K562 (cell line): ENCODE data around the gene TRAPPC12. TPM values are rescaled to one million over a fixed set of nuclear protein-coding genes. Genes with fewer than 3 reads are reported as not detected.

Experiments used
- CHD2 ChIP-seq: IDR thresholded peaks from 2 replicates; pipeline ENCODE4 v1.6.1; 2011; ENCODE audit warnings: low read depth, low read length
- CTBP1 ChIP-seq: fragments of 450-650 bp; IDR thresholded peaks from 2 replicates; pipeline ENCODE4 v1.6.1; 2016; ENCODE audit warnings: borderline replicate concordance
- E2F3 ChIP-seq: fragments of 250-450 bp; sonication (Bioruptor Pico); IDR thresholded peaks from 2 replicates; pipeline ENCODE4 v1.4.0; 2020; ENCODE audit warnings: mild to moderate bottlenecking
- ETV6 ChIP-seq, 3 experiments: fragments of 150-350 bp in 1 of 3; sonication (generic) in 1 of 3; formaldehyde crosslinking in 1 of 3; IDR thresholded peaks; 2 replicates each; pipeline versions ENCODE4 v1.6.1 to v1.8.0; 2014 to 2022; ENCODE audit warnings: borderline replicate concordance in 2 of 3, low read depth in 2 of 3, antibody characterized with exemption in 1 of 3, low read length in 1 of 3, mild to moderate bottlenecking in 1 of 3, missing genetic modification reagents in 1 of 3
- HNRNPL ChIP-seq: fragments of 200-400 bp; formaldehyde crosslinking; IDR thresholded peaks from 2 replicates; pipeline ENCODE4 v1.6.1; 2017; ENCODE audit warnings: low read depth, mild to moderate bottlenecking, low read length
- MIER1 ChIP-seq: fragments of 450-650 bp; IDR thresholded peaks from 2 replicates; pipeline ENCODE4 v1.6.1; 2016; ENCODE audit warnings: antibody characterized with exemption, mild to moderate bottlenecking, low read depth
- NFRKB ChIP-seq: fragments of 450-650 bp; IDR thresholded peaks from 2 replicates; pipeline ENCODE4 v1.6.1; 2016; ENCODE audit warnings: low read depth
- POLR3A ChIP-seq: IDR thresholded peaks from 2 replicates; pipeline ENCODE4 v1.6.1; 2011; ENCODE audit warnings: borderline replicate concordance, mild to moderate bottlenecking, moderate library complexity; ENCODE audit not compliant: insufficient read length, insufficient read depth; ENCODE audit errors: extremely low read depth
- SLC30A9 ChIP-seq: fragments of 250-450 bp; sonication (Bioruptor Pico); IDR thresholded peaks from 2 replicates; pipeline ENCODE4 v1.8.0; 2022; ENCODE audit warnings: mild to moderate bottlenecking, moderate library complexity
- SMARCA5 ChIP-seq: fragments of 450-650 bp; IDR thresholded peaks from 2 replicates; pipeline ENCODE4 v1.6.1; 2016
- SP2 ChIP-seq: IDR thresholded peaks from 2 replicates; pipeline ENCODE4 v1.6.1; 2011; ENCODE audit warnings: mild to moderate bottlenecking, low read depth, low read length, moderate library complexity; ENCODE audit not compliant: poor library complexity, severe bottlenecking; ENCODE audit errors: extremely low read depth
- TAF15 ChIP-seq: fragments of 200-400 bp; formaldehyde crosslinking; IDR thresholded peaks from 2 replicates; pipeline ENCODE4 v1.6.1; 2017; ENCODE audit warnings: mild to moderate bottlenecking, low read depth, low read length, moderate library complexity
- XRCC5 ChIP-seq: fragments of 200-400 bp; formaldehyde crosslinking; IDR thresholded peaks from 2 replicates; pipeline ENCODE4 v1.6.1; 2017; ENCODE audit warnings: low read depth, mild to moderate bottlenecking, low read length
- ZC3H4 ChIP-seq: sonication (generic); formaldehyde crosslinking; IDR thresholded peaks from 2 replicates; pipeline ENCODE4 v1.9.0; 2021; ENCODE audit warnings: missing genetic modification reagents, borderline replicate concordance
- ZNF124 ChIP-seq: sonication (generic); formaldehyde crosslinking; IDR thresholded peaks from 2 replicates; pipeline ENCODE4 v1.8.1; 2022; ENCODE audit warnings: missing genetic modification reagents
- ZNF143 ChIP-seq: sonication (generic); formaldehyde crosslinking; IDR thresholded peaks from 2 replicates; pipeline ENCODE4 v1.9.0; 2022; ENCODE audit warnings: mild to moderate bottlenecking, missing genetic modification reagents
- ZNF408 ChIP-seq: fragments of 250-450 bp; sonication (Bioruptor Pico); IDR thresholded peaks from 2 replicates; pipeline ENCODE4 v1.4.0; 2020; ENCODE audit warnings: low read depth, mild to moderate bottlenecking, moderate library complexity
- ZNF76 ChIP-seq: fragments of 250-450 bp; sonication (Bioruptor Pico); IDR thresholded peaks from 2 replicates; pipeline ENCODE4 v1.4.0; 2020; ENCODE audit warnings: mild to moderate bottlenecking, moderate library complexity, borderline replicate concordance
- polyA plus RNA-seq, 8 experiments: library from polyadenylated mRNA; depleted of rRNA in 4 of 8; stranded (reverse) in 5 of 8; unstranded in 3 of 8; fragments of >200 nt; fragmentation: Nextera tagmentation in 2 of 8; fragmentation: Illumina TruSeq in 1 of 8; extraction: Ambion mirVana in 2 of 8; extraction: Trizol in 1 of 8; gene quantifications; 2 replicates each; pipeline versions ENCODE4 v1.2.1 to v1.2.3, GENCODE V29; 2011 to 2014; ENCODE audit warnings: inconsistent platforms in 1 of 8, missing spikeins in 1 of 8
- total RNA-seq, 7 experiments: library from RNA; depleted of rRNA in 6 of 7; stranded (reverse); fragments of >200 nt in 6 of 7; fragmentation: Illumina TruSeq in 2 of 7; extraction: Trizol in 2 of 7; gene quantifications; 2 replicates each; pipeline versions ENCODE4 v1.2.1 to v1.2.3, GENCODE V29; 2011 to 2021; ENCODE audit warnings: low replicate concordance in 1 of 7
- TF ChIP-seq, protein P1 (sequence below): fragments of 450-650 bp; IDR thresholded peaks from 2 replicates; pipeline ENCODE4 v1.6.1; 2017; ENCODE audit warnings: antibody characterized with exemption
- TF ChIP-seq, protein P2 (sequence below): sonication (generic); formaldehyde crosslinking; IDR thresholded peaks from 2 replicates; pipeline ENCODE4 v1.8.1; 2022; ENCODE audit warnings: missing genetic modification reagents
- TF ChIP-seq, protein P3 (sequence below): fragments of 450-650 bp; conservative IDR thresholded peaks from 2 replicates; pipeline ENCODE4 v1.6.1; 2016; ENCODE audit warnings: missing genetic modification characterization, low read depth, mild to moderate bottlenecking, control low read depth, missing compliant biosample characterization
- TF ChIP-seq, protein P4 (sequence below): sonication (generic); formaldehyde crosslinking; IDR thresholded peaks from 2 replicates; pipeline ENCODE4 v1.8.0; 2022; ENCODE audit warnings: mild to moderate bottlenecking, missing genetic modification reagents

Gene TRAPPC12
- total and polyA plus RNA-seq, 9 of the 15 experiments (the other 6 are each of a cell fraction or from before 2014, with no cell fraction given): 8.0 to 75.2 (median 39.1) TPM

DNA sequence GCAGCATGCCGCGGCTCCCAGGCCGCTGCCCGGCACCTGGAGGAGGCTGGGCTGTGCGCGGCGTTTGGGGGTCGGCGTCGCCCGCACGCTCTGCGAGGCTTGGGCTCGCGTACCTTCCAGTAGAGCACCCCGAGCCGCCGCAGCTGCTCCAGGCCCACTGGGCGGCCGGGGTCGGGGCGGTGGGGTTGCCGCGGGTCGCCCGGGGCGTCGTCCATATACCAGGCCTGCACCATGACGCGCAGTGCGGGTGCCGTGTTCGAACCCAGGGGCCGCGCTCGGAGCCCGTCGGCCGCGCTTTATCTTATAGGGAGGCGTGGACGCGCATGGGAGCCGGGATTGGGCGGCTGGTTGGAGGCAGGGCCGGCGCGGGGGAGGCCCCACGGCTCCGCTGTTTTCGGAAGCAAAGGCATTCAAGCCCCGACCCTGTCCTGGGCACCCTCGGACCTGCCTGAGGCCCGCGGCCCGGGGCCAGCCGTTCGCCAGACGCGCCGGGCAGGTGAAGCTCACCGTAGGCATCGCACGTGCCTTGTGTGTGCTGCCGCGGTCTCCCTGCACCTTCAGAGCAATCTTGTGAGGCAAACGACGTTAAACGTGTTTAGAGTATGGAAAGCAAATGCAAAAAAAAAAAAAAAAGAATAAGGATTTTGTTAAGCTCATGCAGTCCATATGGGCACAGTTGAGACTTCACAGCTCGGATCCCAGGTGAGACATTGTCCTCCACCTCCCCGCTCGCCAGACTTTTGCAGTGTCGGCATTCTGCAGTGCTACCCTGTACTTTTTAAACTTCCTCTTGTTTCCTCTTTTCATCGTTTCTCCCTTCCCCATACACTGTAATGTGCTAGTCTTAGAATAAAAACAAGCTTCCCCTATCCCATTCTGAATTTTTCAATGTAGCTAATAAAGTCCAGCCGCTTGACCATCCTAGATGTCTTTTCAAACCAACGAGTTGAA is 140.0 kb downstream of the TRAPPC12 start, which contains the start of gene ADI1 (continued):
- TF ChIP-seq, protein P1, sequence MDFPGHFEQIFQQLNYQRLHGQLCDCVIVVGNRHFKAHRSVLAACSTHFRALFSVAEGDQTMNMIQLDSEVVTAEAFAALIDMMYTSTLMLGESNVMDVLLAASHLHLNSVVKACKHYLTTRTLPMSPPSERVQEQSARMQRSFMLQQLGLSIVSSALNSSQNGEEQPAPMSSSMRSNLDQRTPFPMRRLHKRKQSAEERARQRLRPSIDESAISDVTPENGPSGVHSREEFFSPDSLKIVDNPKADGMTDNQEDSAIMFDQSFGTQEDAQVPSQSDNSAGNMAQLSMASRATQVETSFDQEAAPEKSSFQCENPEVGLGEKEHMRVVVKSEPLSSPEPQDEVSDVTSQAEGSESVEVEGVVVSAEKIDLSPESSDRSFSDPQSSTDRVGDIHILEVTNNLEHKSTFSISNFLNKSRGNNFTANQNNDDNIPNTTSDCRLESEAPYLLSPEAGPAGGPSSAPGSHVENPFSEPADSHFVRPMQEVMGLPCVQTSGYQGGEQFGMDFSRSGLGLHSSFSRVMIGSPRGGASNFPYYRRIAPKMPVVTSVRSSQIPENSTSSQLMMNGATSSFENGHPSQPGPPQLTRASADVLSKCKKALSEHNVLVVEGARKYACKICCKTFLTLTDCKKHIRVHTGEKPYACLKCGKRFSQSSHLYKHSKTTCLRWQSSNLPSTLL: no peak
- TF ChIP-seq ETV6 (IDR thresholded peaks at IDR 0.05; ENCODE audit: borderline replicate concordance in 1 of 2, low read depth in 2 of 2, low read length in 1 of 2): no peak
- TF ChIP-seq ETV6 (CRISPR knock-in tag; IDR thresholded peaks at IDR 0.05; ENCODE audit: borderline replicate concordance): no peak
- no peak for TF ChIP-seq SLC30A9 (CRISPR knock-in tag)
- no peak for TF ChIP-seq POLR3A
- no peak for TF ChIP-seq SP2
- TF ChIP-seq, protein P2, sequence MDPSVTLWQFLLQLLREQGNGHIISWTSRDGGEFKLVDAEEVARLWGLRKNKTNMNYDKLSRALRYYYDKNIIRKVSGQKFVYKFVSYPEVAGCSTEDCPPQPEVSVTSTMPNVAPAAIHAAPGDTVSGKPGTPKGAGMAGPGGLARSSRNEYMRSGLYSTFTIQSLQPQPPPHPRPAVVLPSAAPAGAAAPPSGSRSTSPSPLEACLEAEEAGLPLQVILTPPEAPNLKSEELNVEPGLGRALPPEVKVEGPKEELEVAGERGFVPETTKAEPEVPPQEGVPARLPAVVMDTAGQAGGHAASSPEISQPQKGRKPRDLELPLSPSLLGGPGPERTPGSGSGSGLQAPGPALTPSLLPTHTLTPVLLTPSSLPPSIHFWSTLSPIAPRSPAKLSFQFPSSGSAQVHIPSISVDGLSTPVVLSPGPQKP (CRISPR knock-in tag): no peak
- TF ChIP-seq CTBP1: peak; percentile 70
- no peak for TF ChIP-seq CHD2
- 0 out of 2 replicates have a peak, but pooled peaks have one; percentile 41 for TF ChIP-seq HNRNPL
- TF ChIP-seq NFRKB: no peak
- TF ChIP-seq E2F3 (CRISPR knock-in tag): 0 out of 2 replicates have a peak, but pooled peaks have one; percentile 10
- no peak for TF ChIP-seq ZNF408
- TF ChIP-seq, protein P3, sequence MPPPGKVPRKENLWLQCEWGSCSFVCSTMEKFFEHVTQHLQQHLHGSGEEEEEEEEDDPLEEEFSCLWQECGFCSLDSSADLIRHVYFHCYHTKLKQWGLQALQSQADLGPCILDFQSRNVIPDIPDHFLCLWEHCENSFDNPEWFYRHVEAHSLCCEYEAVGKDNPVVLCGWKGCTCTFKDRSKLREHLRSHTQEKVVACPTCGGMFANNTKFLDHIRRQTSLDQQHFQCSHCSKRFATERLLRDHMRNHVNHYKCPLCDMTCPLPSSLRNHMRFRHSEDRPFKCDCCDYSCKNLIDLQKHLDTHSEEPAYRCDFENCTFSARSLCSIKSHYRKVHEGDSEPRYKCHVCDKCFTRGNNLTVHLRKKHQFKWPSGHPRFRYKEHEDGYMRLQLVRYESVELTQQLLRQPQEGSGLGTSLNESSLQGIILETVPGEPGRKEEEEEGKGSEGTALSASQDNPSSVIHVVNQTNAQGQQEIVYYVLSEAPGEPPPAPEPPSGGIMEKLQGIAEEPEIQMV (tag): no peak
- no peak for TF ChIP-seq MIER1
- no peak for TF ChIP-seq SMARCA5
- TF ChIP-seq ZNF143 (CRISPR knock-in tag): no peak
- no peak for TF ChIP-seq ZC3H4 (CRISPR knock-in tag)
- no peak for TF ChIP-seq TAF15
- TF ChIP-seq XRCC5: no peak
- TF ChIP-seq ZNF76 (CRISPR knock-in tag): 0 out of 2 replicates have a peak, but pooled peaks have one; percentile 47
- TF ChIP-seq, protein P4, sequence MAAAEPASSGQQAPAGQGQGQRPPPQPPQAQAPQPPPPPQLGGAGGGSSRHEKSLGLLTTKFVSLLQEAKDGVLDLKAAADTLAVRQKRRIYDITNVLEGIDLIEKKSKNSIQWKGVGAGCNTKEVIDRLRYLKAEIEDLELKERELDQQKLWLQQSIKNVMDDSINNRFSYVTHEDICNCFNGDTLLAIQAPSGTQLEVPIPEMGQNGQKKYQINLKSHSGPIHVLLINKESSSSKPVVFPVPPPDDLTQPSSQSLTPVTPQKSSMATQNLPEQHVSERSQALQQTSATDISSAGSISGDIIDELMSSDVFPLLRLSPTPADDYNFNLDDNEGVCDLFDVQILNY (CRISPR knock-in tag): 0 out of 2 replicates have a peak, but pooled peaks have one; percentile 81
- TF ChIP-seq ZNF124 (CRISPR knock-in tag): no peak
